Transverse colon (tissue), 1 donor: ENCODE results near the gene LRRN4.

ENCODE experiments used
- EP300 ChIP-seq: sonication (generic); formaldehyde crosslinking; IDR thresholded peaks from one replicate; pipeline ENCODE4 v1.6.1; 2017; ENCODE audit warnings: antibody characterized with exemption, low read depth
- POLR2A ChIP-seq: fragments of 450-650 bp; IDR thresholded peaks from one replicate; pipeline ENCODE4 v1.6.1; 2016; ENCODE audit warnings: antibody characterized with exemption, mild to moderate bottlenecking, moderate library complexity

DNA sequence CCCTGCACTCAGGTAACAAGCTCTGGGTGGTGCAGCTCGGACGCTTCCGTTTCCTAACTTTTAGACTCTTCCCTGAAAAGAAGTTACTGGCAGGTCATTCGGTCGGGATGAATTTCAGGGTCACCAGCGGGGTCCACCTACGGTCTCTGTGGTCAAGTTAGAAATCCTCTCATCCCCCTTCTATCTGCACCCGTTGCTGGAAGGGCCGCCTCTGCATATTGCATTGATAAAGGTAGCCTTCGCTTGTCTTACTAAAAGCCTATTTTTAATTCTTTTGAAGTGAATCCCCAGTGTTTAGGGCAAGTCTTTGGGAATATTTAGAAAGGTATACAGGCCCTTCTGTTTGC is 47.3 kb downstream of the LRRN4 start:
- TF ChIP-seq EP300 (no peak), POLR2A (no peak)
